GM12865 (cell line): ENCODE results near the gene WNT2.

Experiments
- DNase-seq: peaks from one replicate; pipeline ENCODE4 v3.0.0; 2010; ENCODE audit warnings: low read depth
- H3K4me3 ChIP-seq: 2 replicates; pipeline ENCODE4 v1.5.1; 2011; ENCODE audit warnings: mild to moderate bottlenecking, low read depth, low read length, control low read depth
- CTCF ChIP-seq: IDR thresholded peaks from 2 replicates; pipeline ENCODE4 v1.5.1; 2011; ENCODE audit warnings: low read length, control low read depth, low read depth, inconsistent platforms; ENCODE audit not compliant: insufficient read depth; ENCODE audit errors: missing control alignments

The WNT2 gene

GRCh38 chr7:117278040-117278439, 44.8 kb downstream of the WNT2 start:
- no peak overlapping the region for H3K4me3 ChIP-seq
- DNase-seq = no peak
- TF ChIP-seq CTCF = no peak

DNA sequence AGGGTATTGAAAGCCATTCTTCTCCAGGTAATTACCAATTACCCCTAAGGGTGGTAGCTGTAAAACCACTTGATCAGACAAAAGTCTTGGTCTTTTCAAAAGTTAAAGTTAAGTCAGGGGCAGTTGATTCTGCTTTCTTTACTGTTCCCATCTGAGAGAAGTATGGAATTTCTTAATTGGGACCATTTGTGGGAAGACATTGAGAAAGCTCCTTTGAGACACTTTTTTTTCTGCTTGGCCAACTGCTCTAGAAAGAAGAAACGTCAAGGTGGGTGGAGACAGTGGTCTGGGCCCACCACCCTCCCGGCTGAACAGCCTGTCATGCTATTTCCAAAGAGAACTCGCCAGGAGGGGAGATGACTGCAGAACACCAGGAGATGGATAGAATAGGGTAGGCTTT, 45.3 kb downstream of the WNT2 start:
- DNase-seq = no peak
- TF ChIP-seq CTCF = no peak
- no peak overlapping the region for H3K4me3 ChIP-seq

GRCh38 chr7:117274951-117275350, 47.9 kb downstream of the WNT2 start:
- no peak for TF ChIP-seq CTCF

DNA sequence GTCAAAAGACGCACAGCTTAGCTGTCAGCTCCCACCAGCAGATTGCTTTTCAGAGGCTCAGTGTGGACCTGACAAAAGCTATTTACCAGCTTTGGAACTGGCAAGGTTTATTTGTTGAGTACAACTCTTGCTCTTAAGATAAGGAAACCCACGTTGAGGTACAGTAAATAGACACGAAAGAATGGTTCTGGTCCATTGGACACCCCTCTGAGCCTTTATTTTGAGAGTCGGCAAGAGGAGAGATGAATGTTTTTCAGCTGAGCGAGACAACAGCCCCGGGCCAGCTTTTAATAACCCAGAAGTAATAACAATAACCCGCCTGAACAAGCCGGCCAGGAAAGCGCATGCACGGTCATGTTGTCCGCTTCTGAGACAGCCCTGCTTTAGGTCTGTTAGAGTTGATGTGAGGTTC, 49.0 kb downstream of the WNT2 start:
- DNase-seq = no peak
- no peak for TF ChIP-seq CTCF
- H3K4me3 ChIP-seq = no peak overlapping the region

More at GRCh38 chr7:117274951-117275350, 47.9 kb downstream of the WNT2 start:
- no peak overlapping the region for H3K4me3 ChIP-seq
- no peak for DNase-seq

DNA sequence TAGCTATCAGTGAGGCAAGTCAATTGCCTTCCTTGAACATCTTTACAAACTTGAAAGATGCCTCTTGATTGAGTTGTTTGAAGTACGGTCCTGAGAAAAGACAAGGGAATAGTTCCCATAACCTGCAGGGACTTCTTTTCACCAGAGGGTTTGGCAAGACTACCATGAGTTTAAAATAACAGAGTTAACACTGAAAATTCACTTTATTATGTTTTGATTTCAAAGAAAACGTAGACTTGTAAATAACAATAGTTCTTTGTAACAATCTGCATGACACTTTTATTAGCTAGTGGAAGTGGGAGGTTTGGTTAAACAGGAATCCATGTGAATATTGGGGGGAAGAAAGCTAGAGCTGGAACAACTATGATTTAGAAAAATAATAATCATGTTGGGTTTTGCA, 49.5 kb downstream of the WNT2 start:
- no peak for TF ChIP-seq CTCF
- no peak overlapping the region for H3K4me3 ChIP-seq
- no peak for DNase-seq

- DNase-seq = no peak
- TF ChIP-seq CTCF = no peak
- no peak overlapping the region for H3K4me3 ChIP-seq
Measured at GRCh38 chr7:117272017-117272759, 50.7 kb downstream of the WNT2 start.

DNA sequence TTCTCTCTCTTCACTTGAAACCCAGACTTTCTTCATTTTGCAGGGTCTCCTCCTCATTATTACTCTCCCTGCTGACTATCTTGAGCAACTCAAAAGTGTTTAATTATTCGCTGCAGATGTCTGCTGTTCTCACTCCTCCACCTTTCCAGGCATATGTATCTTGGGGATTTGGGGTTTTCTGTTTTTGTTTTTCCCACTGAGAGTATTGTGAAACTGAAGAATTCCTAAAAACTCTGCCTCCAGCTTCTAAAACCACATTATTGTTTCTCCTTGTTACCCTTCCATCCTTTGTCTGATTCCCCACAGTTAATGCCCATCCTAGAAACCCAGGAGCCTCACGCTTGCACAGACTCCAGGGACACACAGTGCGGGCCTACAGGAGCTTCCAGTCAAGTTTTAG, 51.3 kb downstream of the WNT2 start:
- TF ChIP-seq CTCF = no peak
- DNase-seq = no peak

More for the DNA sequence above, 51.3 kb downstream of the WNT2 start:
- no peak overlapping the region for H3K4me3 ChIP-seq
